OCI-LY3 (cell line): ENCODE data around the gene SMURF1.

ENCODE experiments used
- H2AFZ ChIP-seq: fragments of 200-600, 300-600 bp; shearing (Covaris generic); 2 replicates; pipeline ENCODE4 v1.6.0; 2014; ENCODE audit warnings: antibody characterized with exemption, low read depth, low read length
- H3K27ac ChIP-seq: fragments of 200-600, 300-600 bp; sonication (generic); 2 replicates; pipeline ENCODE4 v1.5.1; 2014; ENCODE audit warnings: mild to moderate bottlenecking, low read length, moderate library complexity, mixed read lengths
- H3K27me3 ChIP-seq: fragments of 200-600, 300-600 bp; sonication (generic); 2 replicates; pipeline ENCODE4 v1.6.1; 2014; ENCODE audit warnings: low read depth, low read length, mixed read lengths
- H3K36me3 ChIP-seq: fragments of 200-600, 300-600 bp; sonication (generic); replicated peaks from 2 replicates; pipeline ENCODE3; 2014; ENCODE audit warnings: low read depth, low read length, mixed read lengths
- H3K4me1 ChIP-seq: fragments of 300-600, 200-600 bp; sonication (generic); 2 replicates; pipeline ENCODE4 v1.6.1; 2014; ENCODE audit warnings: low read length, mixed read lengths
- H3K4me2 ChIP-seq: fragments of 200-600, 300-600 bp; sonication (generic); 2 replicates; pipeline ENCODE4 v1.6.1; 2014; ENCODE audit warnings: low read length, mixed read lengths
- H3K4me3 ChIP-seq: fragments of 300-600, 200-600 bp; sonication (generic); 2 replicates; pipeline ENCODE4 v1.5.1; 2014; ENCODE audit warnings: antibody characterized with exemption, mild to moderate bottlenecking, low read length, moderate library complexity
- H3K79me2 ChIP-seq: fragments of 300-600, 200-600 bp; shearing (Covaris generic); 2 replicates; pipeline ENCODE4 v1.6.1; 2014; ENCODE audit warnings: mild to moderate bottlenecking, low read length, mixed read lengths
- H3K9ac ChIP-seq: fragments of 300-600, 200-600 bp; shearing (Covaris generic); 2 replicates; pipeline ENCODE4 v1.6.0; 2014; ENCODE audit warnings: mild to moderate bottlenecking, low read length, moderate library complexity
- H3K9me3 ChIP-seq: fragments of 200-600, 300-600 bp; shearing (Covaris generic); 2 replicates; pipeline ENCODE4 v1.6.1; 2014; ENCODE audit warnings: low read length, mixed read lengths; ENCODE audit not compliant: insufficient read depth
- H4K20me1 ChIP-seq: fragments of 200-600, 300-600 bp; sonication (generic); 2 replicates; pipeline ENCODE4 v1.6.1; 2016; ENCODE audit warnings: low read length, mixed read lengths; ENCODE audit not compliant: insufficient read depth
- CTCF ChIP-seq: fragments of 200-600, 300-600 bp; sonication (generic); IDR thresholded peaks from 2 replicates; pipeline ENCODE4 v1.5.1; 2014; ENCODE audit warnings: antibody characterized with exemption, low read length, low read depth
- EZH2phosphoT487 ChIP-seq: fragments of 200-600 bp; shearing (Covaris generic); IDR thresholded peaks from 2 replicates; pipeline ENCODE4 v1.6.1; 2018; ENCODE audit warnings: antibody characterized with exemption, mixed run types, low read depth

Gene SMURF1

GRCh38 chr7:99080679-99081078 lies 63.2 kb downstream of the SMURF1 start:
- Histone ChIP-seq H3K79me2 (peaks cover 16% of the 10 kb centered on the region; the same call in 1 of the 2 replicates), H3K36me3 (no peaks in the 10 kb centered on the region), H4K20me1 (peaks cover 12% of the 10 kb centered on the region; the same call in 1 of the 2 replicates), H2AFZ (no peak overlapping the region), H3K4me2 (no peak overlapping the region), H3K9me3 (no peaks in the 10 kb centered on the region), H3K27ac (no peak overlapping the region), H3K4me1 (no peaks in the 10 kb centered on the region), H3K27me3 (no peaks in the 10 kb centered on the region), H3K4me3 (no peak overlapping the region), H3K9ac (no peak overlapping the region)
- TF ChIP-seq CTCF (no peak), EZH2phosphoT487 (no peak)

GRCh38 chr7:99079104-99079503 lies 64.8 kb downstream of the SMURF1 start:
- Histone ChIP-seq H3K4me2 (no peak overlapping the region), H3K79me2 (peaks cover 14% of the 10 kb centered on the region), H3K4me3 (no peak overlapping the region), H3K27ac (no peak overlapping the region), H3K36me3 (no peaks in the 10 kb centered on the region), H3K9ac (no peak overlapping the region), H3K27me3 (no peaks in the 10 kb centered on the region), H3K9me3 (no peaks in the 10 kb centered on the region), H4K20me1 (peaks cover 16% of the 10 kb centered on the region; the same call in 1 of the 2 replicates), H3K4me1 (no peaks in the 10 kb centered on the region), H2AFZ (no peak overlapping the region)
- no peak for TF ChIP-seq CTCF
- TF ChIP-seq EZH2phosphoT487 = no peak

GRCh38 chr7:99078416-99078815 lies 65.5 kb downstream of the SMURF1 start:
- Histone ChIP-seq H3K79me2 (peaks cover 20% of the 10 kb centered on the region), H2AFZ (no peak overlapping the region), H3K4me2 (no peak overlapping the region), H3K36me3 (no peaks in the 10 kb centered on the region), H3K4me3 (no peak overlapping the region), H3K9ac (no peak overlapping the region), H4K20me1 (peaks cover 12% of the 10 kb centered on the region; the same call in 1 of the 2 replicates), H3K9me3 (no peaks in the 10 kb centered on the region), H3K4me1 (no peaks in the 10 kb centered on the region), H3K27ac (no peak overlapping the region), H3K27me3 (no peaks in the 10 kb centered on the region)
- TF ChIP-seq EZH2phosphoT487 (no peak), CTCF (no peak)

GRCh38 chr7:99076615-99077014 lies 67.3 kb downstream of the SMURF1 start:
- Histone ChIP-seq H3K4me1 (no peaks in the 10 kb centered on the region), H3K4me2 (no peak overlapping the region), H3K9ac (no peak overlapping the region), H3K27ac (no peak overlapping the region), H3K79me2 (peaks cover 24% of the 10 kb centered on the region), H2AFZ (no peak overlapping the region), H3K36me3 (no peaks in the 10 kb centered on the region), H4K20me1 (peaks cover 9% of the 10 kb centered on the region; the same call in 1 of the 2 replicates), H3K9me3 (no peaks in the 10 kb centered on the region), H3K27me3 (no peaks in the 10 kb centered on the region), H3K4me3 (no peak overlapping the region)
- no peak for TF ChIP-seq CTCF
- TF ChIP-seq EZH2phosphoT487 = no peak
